ENCODE data around the gene URM1.

DNA sequence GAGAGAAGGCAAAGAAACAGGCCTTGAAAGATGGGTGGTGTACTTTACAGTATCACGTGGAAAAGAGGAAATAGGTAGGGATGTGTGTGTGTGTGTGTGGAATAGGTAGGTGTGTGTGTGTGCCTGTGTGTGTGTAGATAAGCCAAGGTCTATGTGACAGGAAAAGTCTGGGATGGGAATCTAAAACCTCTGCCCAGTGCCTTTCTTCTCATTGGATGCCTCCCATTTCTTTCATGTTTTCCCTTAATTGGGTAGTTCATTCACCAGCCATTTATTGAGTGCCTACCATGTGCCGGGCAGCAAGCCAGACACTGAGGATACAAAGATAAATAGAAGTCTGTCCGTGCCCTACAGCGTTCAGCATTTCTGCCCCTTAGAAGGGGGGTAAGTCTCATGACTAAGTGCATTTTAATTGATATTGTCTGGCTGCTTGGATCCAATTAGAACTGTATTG, 1.0 kb downstream of the URM1 start:
- TF ChIP-seq, protein P1, sequence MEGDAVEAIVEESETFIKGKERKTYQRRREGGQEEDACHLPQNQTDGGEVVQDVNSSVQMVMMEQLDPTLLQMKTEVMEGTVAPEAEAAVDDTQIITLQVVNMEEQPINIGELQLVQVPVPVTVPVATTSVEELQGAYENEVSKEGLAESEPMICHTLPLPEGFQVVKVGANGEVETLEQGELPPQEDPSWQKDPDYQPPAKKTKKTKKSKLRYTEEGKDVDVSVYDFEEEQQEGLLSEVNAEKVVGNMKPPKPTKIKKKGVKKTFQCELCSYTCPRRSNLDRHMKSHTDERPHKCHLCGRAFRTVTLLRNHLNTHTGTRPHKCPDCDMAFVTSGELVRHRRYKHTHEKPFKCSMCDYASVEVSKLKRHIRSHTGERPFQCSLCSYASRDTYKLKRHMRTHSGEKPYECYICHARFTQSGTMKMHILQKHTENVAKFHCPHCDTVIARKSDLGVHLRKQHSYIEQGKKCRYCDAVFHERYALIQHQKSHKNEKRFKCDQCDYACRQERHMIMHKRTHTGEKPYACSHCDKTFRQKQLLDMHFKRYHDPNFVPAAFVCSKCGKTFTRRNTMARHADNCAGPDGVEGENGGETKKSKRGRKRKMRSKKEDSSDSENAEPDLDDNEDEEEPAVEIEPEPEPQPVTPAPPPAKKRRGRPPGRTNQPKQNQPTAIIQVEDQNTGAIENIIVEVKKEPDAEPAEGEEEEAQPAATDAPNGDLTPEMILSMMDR (IDR thresholded peaks at IDR 0.05): no peak
- TF ChIP-seq EP300 (IDR thresholded peaks at IDR 0.05; ENCODE audit: low read depth): no peak

Measured in transverse colon (tissue), 3 donors.